PFSK-1 (cell line): Measurements from ENCODE around the gene OSBPL6.

Experiments used
- FOXP2 ChIP-seq: optimal IDR thresholded peaks from 2 replicates; pipeline ENCODE3; 2011; ENCODE audit warnings: borderline replicate concordance, control low read depth, inconsistent platforms; ENCODE audit not compliant: insufficient read depth; ENCODE audit errors: extremely low read length, extremely low read depth
- POLR2AphosphoS5 ChIP-seq: IDR thresholded peaks from 2 replicates; pipeline ENCODE4 v1.6.1; 2012; ENCODE audit warnings: low read depth, mild to moderate bottlenecking, control low read depth, low read length, moderate library complexity
- SIN3A ChIP-seq: IDR thresholded peaks from 2 replicates; pipeline ENCODE4 v1.6.1; 2012; ENCODE audit warnings: mild to moderate bottlenecking, low read length, moderate library complexity, borderline replicate concordance; ENCODE audit not compliant: insufficient read depth
- TAF1 ChIP-seq: IDR thresholded peaks from 2 replicates; pipeline ENCODE4 v1.6.1; 2012; ENCODE audit warnings: low read length, control low read depth, borderline replicate concordance; ENCODE audit not compliant: insufficient read depth
- TF ChIP-seq, protein P1 (sequence below), 2 experiments: IDR thresholded peaks; 2 replicates each; pipeline versions ENCODE4 v1.6.1 to v1.8.0; 2011 to 2012; ENCODE audit warnings: low read depth in 2 of 2, low read length in 2 of 2, control low read depth in 1 of 2, inconsistent platforms in 1 of 2, mild to moderate bottlenecking in 1 of 2, moderate library complexity in 1 of 2; ENCODE audit not compliant: insufficient read depth in 1 of 2

The OSBPL6 gene

DNA sequence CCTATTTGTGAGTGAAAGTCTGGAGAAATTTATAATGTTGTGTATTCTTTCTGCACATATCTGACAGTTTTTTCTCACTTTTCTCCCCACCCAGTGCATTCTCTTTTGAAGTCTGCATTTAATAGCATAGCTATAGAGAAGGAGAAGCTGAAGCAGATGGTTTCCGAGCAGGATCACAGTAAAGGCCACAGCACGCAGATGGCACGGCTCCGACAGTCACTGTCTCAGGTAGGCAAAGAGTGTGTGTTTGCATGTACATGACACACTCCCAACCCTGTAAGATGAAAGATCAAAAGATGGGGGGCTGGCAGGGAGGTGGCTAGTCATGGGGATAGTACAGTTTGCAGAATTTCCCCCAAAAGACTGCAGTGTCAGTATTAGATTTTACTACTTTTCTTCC, 167.3 kb downstream of the OSBPL6 start:
- TF ChIP-seq SIN3A (no peak), FOXP2 (no peak)

DNA sequence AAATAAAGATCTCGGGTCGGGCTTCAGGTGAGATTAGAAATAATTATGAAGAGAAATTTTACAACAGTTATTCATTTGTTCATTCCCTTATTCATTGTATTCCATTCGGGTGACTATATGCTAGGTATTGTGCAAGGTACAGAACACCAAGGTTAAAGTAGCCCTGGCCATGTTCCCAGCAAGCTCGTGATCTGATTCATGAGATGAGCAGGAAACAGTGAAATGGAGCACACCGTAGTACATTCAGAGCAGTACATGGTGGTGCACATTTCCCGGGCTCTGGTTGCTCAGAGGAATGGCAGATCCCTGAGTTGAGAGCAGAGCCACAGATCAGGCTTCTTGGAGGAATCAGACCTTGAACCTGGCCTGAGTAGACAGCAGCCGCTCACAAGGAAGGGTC, 168.9 kb downstream of the OSBPL6 start:
- no peak for TF ChIP-seq SIN3A
- no peak for TF ChIP-seq FOXP2
- TF ChIP-seq POLR2AphosphoS5 = no peak
- TF ChIP-seq TAF1 = no peak
- TF ChIP-seq, protein P1, sequence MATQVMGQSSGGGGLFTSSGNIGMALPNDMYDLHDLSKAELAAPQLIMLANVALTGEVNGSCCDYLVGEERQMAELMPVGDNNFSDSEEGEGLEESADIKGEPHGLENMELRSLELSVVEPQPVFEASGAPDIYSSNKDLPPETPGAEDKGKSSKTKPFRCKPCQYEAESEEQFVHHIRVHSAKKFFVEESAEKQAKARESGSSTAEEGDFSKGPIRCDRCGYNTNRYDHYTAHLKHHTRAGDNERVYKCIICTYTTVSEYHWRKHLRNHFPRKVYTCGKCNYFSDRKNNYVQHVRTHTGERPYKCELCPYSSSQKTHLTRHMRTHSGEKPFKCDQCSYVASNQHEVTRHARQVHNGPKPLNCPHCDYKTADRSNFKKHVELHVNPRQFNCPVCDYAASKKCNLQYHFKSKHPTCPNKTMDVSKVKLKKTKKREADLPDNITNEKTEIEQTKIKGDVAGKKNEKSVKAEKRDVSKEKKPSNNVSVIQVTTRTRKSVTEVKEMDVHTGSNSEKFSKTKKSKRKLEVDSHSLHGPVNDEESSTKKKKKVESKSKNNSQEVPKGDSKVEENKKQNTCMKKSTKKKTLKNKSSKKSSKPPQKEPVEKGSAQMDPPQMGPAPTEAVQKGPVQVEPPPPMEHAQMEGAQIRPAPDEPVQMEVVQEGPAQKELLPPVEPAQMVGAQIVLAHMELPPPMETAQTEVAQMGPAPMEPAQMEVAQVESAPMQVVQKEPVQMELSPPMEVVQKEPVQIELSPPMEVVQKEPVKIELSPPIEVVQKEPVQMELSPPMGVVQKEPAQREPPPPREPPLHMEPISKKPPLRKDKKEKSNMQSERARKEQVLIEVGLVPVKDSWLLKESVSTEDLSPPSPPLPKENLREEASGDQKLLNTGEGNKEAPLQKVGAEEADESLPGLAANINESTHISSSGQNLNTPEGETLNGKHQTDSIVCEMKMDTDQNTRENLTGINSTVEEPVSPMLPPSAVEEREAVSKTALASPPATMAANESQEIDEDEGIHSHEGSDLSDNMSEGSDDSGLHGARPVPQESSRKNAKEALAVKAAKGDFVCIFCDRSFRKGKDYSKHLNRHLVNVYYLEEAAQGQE (IDR thresholded peaks at IDR 0.05; ENCODE audit: insufficient read depth in 1 of 2, low read depth in 2 of 2, low read length in 2 of 2) = no peak

DNA sequence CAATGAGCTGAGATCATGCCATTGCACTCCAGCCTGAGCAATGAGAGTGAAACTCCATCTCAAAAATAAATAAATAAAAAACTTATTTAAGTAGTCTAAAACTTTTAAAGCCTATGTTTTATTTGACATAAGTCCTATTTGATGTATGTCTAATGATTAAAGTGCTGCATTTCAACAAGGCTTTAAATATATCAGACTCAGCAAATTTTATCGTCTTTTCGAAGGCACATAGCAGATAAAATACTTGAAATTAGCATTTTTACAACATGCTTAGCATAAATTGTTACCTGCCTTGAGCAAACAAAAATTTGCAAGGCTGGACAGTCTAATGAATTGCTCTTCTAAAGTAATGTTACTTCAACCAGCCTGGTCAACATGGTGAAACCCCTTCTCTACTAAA, 170.8 kb downstream of the OSBPL6 start:
- TF ChIP-seq, protein P1 (IDR thresholded peaks at IDR 0.05; ENCODE audit: insufficient read depth in 1 of 2, low read depth in 2 of 2, low read length in 2 of 2) = no peak
- no peak for TF ChIP-seq SIN3A
- no peak for TF ChIP-seq POLR2AphosphoS5
- TF ChIP-seq FOXP2 = no peak
- TF ChIP-seq TAF1 = no peak

DNA sequence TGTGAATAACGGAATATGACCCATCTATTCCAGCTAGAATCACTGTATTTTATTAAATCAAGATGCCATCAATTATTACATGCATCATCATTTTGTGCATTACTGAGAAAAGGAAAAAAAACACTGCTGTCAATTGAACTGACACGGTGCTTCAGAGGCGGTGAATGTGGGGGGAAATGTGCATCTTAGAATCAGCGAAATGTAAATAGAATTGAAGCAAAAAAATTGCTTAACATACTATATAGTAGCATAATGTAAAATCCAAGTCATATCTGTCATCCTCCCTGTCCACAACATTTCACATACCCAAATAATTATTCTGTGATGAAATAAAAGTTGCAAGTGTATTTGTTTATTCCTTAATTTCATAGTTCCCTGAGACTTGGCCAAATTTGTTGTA, 172.1 kb downstream of the OSBPL6 start:
- TF ChIP-seq TAF1 (no peak), POLR2AphosphoS5 (no peak), SIN3A (no peak)

DNA sequence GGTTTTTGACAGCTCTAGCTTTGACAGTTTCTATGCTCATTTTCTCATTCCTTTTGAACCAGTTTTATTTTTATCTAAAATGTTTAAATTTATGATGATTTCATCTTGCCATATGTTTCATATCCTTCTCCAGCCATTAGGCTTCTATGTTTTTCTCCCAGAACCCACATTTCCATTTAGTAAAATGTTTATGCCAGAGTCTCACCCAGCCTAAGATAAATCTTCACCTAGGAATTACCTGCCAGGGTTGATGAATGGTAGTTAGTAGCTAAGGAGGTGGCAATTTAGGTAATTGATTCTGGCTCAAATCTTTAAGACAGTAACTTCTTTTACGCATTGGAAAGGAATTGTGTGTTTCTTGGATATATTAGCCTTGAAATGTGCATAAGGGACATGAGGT, 173.0 kb downstream of the OSBPL6 start:
- TF ChIP-seq, protein P1 (IDR thresholded peaks at IDR 0.05; ENCODE audit: insufficient read depth in 1 of 2, low read depth in 2 of 2, low read length in 2 of 2) = no peak
- TF ChIP-seq TAF1 (no peak), SIN3A (no peak), FOXP2 (no peak), POLR2AphosphoS5 (no peak)

DNA sequence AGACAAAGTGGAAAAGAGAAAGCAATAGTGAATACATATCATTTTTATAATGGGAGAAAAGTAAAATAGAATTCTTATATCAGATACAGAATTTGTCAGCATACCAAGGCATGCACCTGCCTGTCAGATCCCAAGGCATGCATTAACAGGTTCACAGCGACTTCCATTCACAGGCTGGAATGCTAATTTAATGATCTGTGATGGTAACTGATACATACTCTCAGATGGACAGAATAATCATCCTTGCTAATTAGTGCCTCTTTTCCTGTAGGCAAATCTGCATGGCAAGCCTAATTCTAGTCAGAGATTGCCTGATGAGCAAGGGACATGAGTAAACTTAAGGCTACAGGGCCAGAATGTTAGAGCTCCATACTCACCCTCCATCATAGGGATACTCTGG, 180.6 kb downstream of the OSBPL6 start:
- TF ChIP-seq SIN3A = no peak
- no peak for TF ChIP-seq FOXP2
- TF ChIP-seq, protein P1 (IDR thresholded peaks at IDR 0.05; ENCODE audit: insufficient read depth in 1 of 2, low read depth in 2 of 2, low read length in 2 of 2) = no peak
- TF ChIP-seq TAF1 = no peak
- no peak for TF ChIP-seq POLR2AphosphoS5
